IMR-90 (cell line): Measurements from ENCODE around the gene COG2. TPM values are rescaled to one million over a fixed set of nuclear protein-coding genes. Genes with fewer than 3 reads are reported as not detected.

Experiments used
- ATAC-seq: fragments of 200-7000 bp; cut with Tn5 transposase; 2 replicates; pipeline ENCODE4 v1.9.1; 2020; ENCODE audit warnings: low read depth, mild to moderate bottlenecking, moderate library complexity
- BruUV-seq: library from RNA; stranded (reverse); fragments of 400-500 nt; replicated peaks from 2 replicates; lab custom pipeline; 2021; lab: Mats Ljungman, UMichigan
- CTCF ChIA-PET: fragments of 300-600 bp; formaldehyde crosslinking; extraction: SDS; loops from one replicate; lab custom pipeline; 2021; ENCODE audit warnings: antibody characterized with exemption; lab: Yijun Ruan, JAX
- POLR2A ChIA-PET: fragments of 300-600 bp; sonication (Branson Sonifier 250); formaldehyde crosslinking; loops from one replicate; lab custom pipeline; 2022; ENCODE audit warnings: antibody characterized with exemption; ENCODE audit not compliant: unreplicated experiment; lab: Charles Lee
- DNase-seq: peaks from one replicate; pipeline ENCODE4 v3.0.0; 2013
- H2AFZ ChIP-seq: replicated peaks from 2 replicates; pipeline ENCODE3; 2013; ENCODE audit warnings: low read length, mild to moderate bottlenecking; ENCODE audit not compliant: poor library complexity
- H2AK5ac ChIP-seq: 2 replicates; pipeline ENCODE4 v1.6.1; 2013; ENCODE audit warnings: low read depth, low read length, inconsistent platforms
- H2AK9ac ChIP-seq: replicated peaks from 2 replicates; pipeline ENCODE3; 2013; ENCODE audit warnings: mild to moderate bottlenecking, low read depth, low read length, moderate library complexity; ENCODE audit not compliant: poor library complexity
- H2BK120ac ChIP-seq: 2 replicates; pipeline ENCODE4 v1.6.1; 2013; ENCODE audit warnings: low read depth, low read length, inconsistent platforms
- H2BK15ac ChIP-seq: 3 replicates; pipeline ENCODE4 v1.6.1; 2013; ENCODE audit warnings: low read depth, low read length, inconsistent platforms
- H2BK20ac ChIP-seq: 2 replicates; pipeline ENCODE4 v1.6.1; 2013; ENCODE audit warnings: low read depth, mild to moderate bottlenecking, inconsistent platforms, low read length, moderate library complexity
- H2BK5ac ChIP-seq: 2 replicates; pipeline ENCODE4 v1.6.1; 2013; ENCODE audit warnings: mild to moderate bottlenecking, low read depth, low read length, inconsistent platforms; ENCODE audit not compliant: poor library complexity, severe bottlenecking
- H3K14ac ChIP-seq: replicated peaks from 2 replicates; pipeline ENCODE4 v1.6.1; 2013; ENCODE audit warnings: low read depth, low read length, inconsistent platforms
- H3K18ac ChIP-seq: 2 replicates; pipeline ENCODE4 v1.6.1; 2013; ENCODE audit warnings: low read depth, low read length, control low read depth
- H3K23ac ChIP-seq: 2 replicates; pipeline ENCODE4 v1.6.1; 2013; ENCODE audit warnings: low read depth, low read length, inconsistent platforms
- H3K27ac ChIP-seq: 2 replicates; pipeline ENCODE4 v1.5.1; 2013; ENCODE audit warnings: mild to moderate bottlenecking, control low read depth, low read length; ENCODE audit not compliant: insufficient read depth
- H3K27me3 ChIP-seq: 2 replicates; pipeline ENCODE4 v1.6.1; 2013; ENCODE audit warnings: low read length; ENCODE audit not compliant: control insufficient read depth, insufficient read depth
- H3K36me3 ChIP-seq: 2 replicates; pipeline ENCODE4 v1.6.1; 2013; ENCODE audit warnings: low read length, mixed read lengths; ENCODE audit not compliant: control insufficient read depth, insufficient read depth
- H3K4ac ChIP-seq: 2 replicates; pipeline ENCODE4 v1.6.1; 2013; ENCODE audit warnings: low read depth, low read length, inconsistent platforms
- H3K4me1 ChIP-seq: 2 replicates; pipeline ENCODE4 v1.6.1; 2013; ENCODE audit warnings: low read length, mixed read lengths; ENCODE audit not compliant: control insufficient read depth, insufficient read depth
- H3K4me2 ChIP-seq: 2 replicates; pipeline ENCODE4 v1.6.1; 2013; ENCODE audit warnings: low read depth, mild to moderate bottlenecking, control low read depth, low read length, moderate library complexity
- H3K4me3 ChIP-seq: 2 replicates; pipeline ENCODE4 v1.5.1; 2013; ENCODE audit warnings: low read depth, mild to moderate bottlenecking, control low read depth, low read length, moderate library complexity; ENCODE audit not compliant: insufficient read depth
- H3K56ac ChIP-seq: 2 replicates; pipeline ENCODE4 v1.6.1; 2013; ENCODE audit warnings: low read length, inconsistent platforms; ENCODE audit not compliant: insufficient read depth; ENCODE audit errors: extremely low read depth
- H3K79me1 ChIP-seq, 2 experiments: 2 replicates each; pipeline ENCODE4 v1.6.1; 2013; ENCODE audit warnings: low read length in 2 of 2, inconsistent platforms in 1 of 2, low read depth in 1 of 2
- H3K9ac ChIP-seq: 2 replicates; pipeline ENCODE4 v1.6.1; 2013; ENCODE audit warnings: low read depth, low read length, control low read depth
- H3K9me1 ChIP-seq: 2 replicates; pipeline ENCODE4 v1.6.1; 2013; ENCODE audit warnings: low read length, inconsistent platforms; ENCODE audit not compliant: insufficient read depth
- H3K9me3 ChIP-seq: 2 replicates; pipeline ENCODE4 v1.6.1; 2013; ENCODE audit warnings: low read length; ENCODE audit not compliant: control insufficient read depth, insufficient read depth
- H4K20me1 ChIP-seq: 2 replicates; pipeline ENCODE4 v1.6.1; 2013; ENCODE audit warnings: low read length, inconsistent platforms; ENCODE audit not compliant: insufficient read depth
- H4K5ac ChIP-seq: 2 replicates; pipeline ENCODE4 v1.6.1; 2013; ENCODE audit warnings: mild to moderate bottlenecking, low read depth, low read length, control low read depth
- H4K8ac ChIP-seq, 2 experiments: 2 replicates each; pipeline ENCODE4 v1.6.1; 2013; ENCODE audit warnings: low read depth in 2 of 2, low read length in 2 of 2, control low read depth in 1 of 2, inconsistent platforms in 1 of 2
- H4K91ac ChIP-seq: 2 replicates; pipeline ENCODE4 v1.6.1; 2013; ENCODE audit warnings: low read depth, low read length, inconsistent platforms; ENCODE audit not compliant: insufficient read depth
- CHD1 ChIP-seq: IDR thresholded peaks from 2 replicates; pipeline ENCODE4 v1.6.1; 2012; ENCODE audit warnings: low read depth, low read length, improper control_type of control experiment
- ELK1 ChIP-seq: fragments of 150-350 bp; IDR thresholded peaks from 2 replicates; pipeline ENCODE4 v1.6.1; 2016; ENCODE audit warnings: low read depth, mild to moderate bottlenecking, low read length, moderate library complexity, borderline replicate concordance
- MAZ ChIP-seq: IDR thresholded peaks from 2 replicates; pipeline ENCODE4 v1.6.1; 2012; ENCODE audit warnings: low read depth, mild to moderate bottlenecking, low read length, improper control_type of control experiment, moderate library complexity, borderline replicate concordance
- RCOR1 ChIP-seq: IDR thresholded peaks from 2 replicates; pipeline ENCODE4 v1.6.1; 2012; ENCODE audit warnings: mild to moderate bottlenecking, low read length, improper control_type of control experiment; ENCODE audit not compliant: insufficient replicate concordance
- WGBS, 2 experiments: methylation state at CpG; one replicate each; pipeline versions ENCODE4 v1.1.5 to v1.1.7; 2013; ENCODE audit warnings: missing lambda C conversion rate in 2 of 2; ENCODE audit not compliant: insufficient read length in 1 of 2; ENCODE audit errors: extremely low coverage in 2 of 2; 5-methylcytosine and 5-hydroxymethylcytosine counted together
- dilution Hi-C: fragments of 300-500 bp; cut with HindIII; formaldehyde crosslinking; loops from one replicate; pipeline ENCODE4 v1.14.3; 2018; ENCODE audit warnings: low sequenced_read_pairs; ENCODE audit not compliant: unreplicated experiment
- in situ Hi-C: fragments of 300-500 bp; cut with MboI; formaldehyde crosslinking; loops from 3 replicates; pipeline ENCODE4 v1.14.3; 2019; ENCODE audit warnings: low sequenced_read_pairs, inconsistent platforms, mixed read lengths
- intact Hi-C: fragments of 100-400 bp; cut with micrococcal nuclease; formaldehyde crosslinking; loops from 2 replicates; pipeline ENCODE4 v1.10.0; 2022
- polyA plus RNA-seq, 3 experiments: library from polyadenylated mRNA; depleted of rRNA; stranded (reverse); fragments of >200 nt; gene quantifications; 2 replicates each; pipeline ENCODE4 v1.2.3, GENCODE V29; 2012; ENCODE audit warnings: low replicate concordance in 1 of 3
- total RNA-seq: library from RNA; depleted of rRNA; stranded (reverse); fragments of >200 nt; gene quantifications from 2 replicates; pipeline ENCODE4 v1.2.3, GENCODE V29; 2012

Gene COG2
- total and polyA plus RNA-seq, 2 of the 4 experiments (the other 2 are of a cell fraction) = 9.1 to 16.7 TPM

- Histone ChIP-seq H3K4me2 (no peak overlapping the region), H3K14ac (no peak overlapping the region), H3K23ac (no peak overlapping the region), H2BK15ac (no peak overlapping the region), H3K79me1 (peaks cover 7 to 30% of the 10 kb centered on the region in 2 experiments), H4K5ac (no peak overlapping the region), H3K36me3 (no peaks in the 10 kb centered on the region), H4K8ac (no peak overlapping the region), H3K18ac (no peak overlapping the region), H3K4ac (no peak overlapping the region), H4K20me1 (no peaks in the 10 kb centered on the region; the same call in 1 of the 2 replicates), H3K9me3 (no peaks in the 10 kb centered on the region), H3K9ac (no peak overlapping the region), H2BK5ac (no peak overlapping the region), H2AK9ac (no peak overlapping the region), H2BK120ac (no peak overlapping the region), H2AK5ac (no peak overlapping the region), H3K27me3 (no peaks in the 10 kb centered on the region), H3K27ac (no peak overlapping the region), H3K4me1 (no peaks in the 10 kb centered on the region), H3K56ac (no peak overlapping the region), H2AFZ (no peak overlapping the region), H4K91ac (no peak overlapping the region), H3K9me1 (no peaks in the 10 kb centered on the region), H2BK20ac (no peak overlapping the region), H3K4me3 (no peak overlapping the region)
- in situ Hi-C loops (no loop called here), intact Hi-C loops (no loop called here), dilution Hi-C loops (no loop called here)
- WGBS, 2 experiments = no CpG with 5 or more reads among the region's 1 CpG
- DNase-seq = no peak
- ChIA-PET CTCF (interaction anchor here (1.6 kb wide), 1 partner anchor 43 kb away, joined by 4 read pairs; no protein-coding TSS in a partner anchor), POLR2A (no interaction called here)
- ATAC-seq = no peak
- no TSS peak for BruUV-seq
- TF ChIP-seq ELK1 = no peak
- TF ChIP-seq CHD1 = no peak
- no peak for TF ChIP-seq RCOR1
- no peak for TF ChIP-seq MAZ
Observed at GRCh38 chr1:230650300-230650699, 8.0 kb downstream of the COG2 start.
